ENCODE measurements around the gene CEP295NL.
"Not testable (repeated sequence)": the region's sequence is repeated elsewhere in the genome, so short reads cannot be mapped to it uniquely, and the experiment has no call there.

Gene CEP295NL

GRCh38 chr17:78929908-78930775 is 27.1 kb upstream of the CEP295NL start:
- DNase-seq = no peak

GRCh38 chr17:78925662-78926555 is 22.9 kb upstream of the CEP295NL start:
- DNase-seq = no peak

GRCh38 chr17:78925234-78925633 is 22.2 kb upstream of the CEP295NL start, which contains the start of gene TIMP2:
TIMP2 (minus strand) TSS chr17:78925387; CDS start chr17:78925088, 299 bp downstream.
- peak; percentile 62 for DNase-seq

GRCh38 chr17:78924481-78925151 is 21.6 kb upstream of the CEP295NL start:
- DNase-seq = no peak

GRCh38 chr17:78923660-78924453 is 20.9 kb upstream of the CEP295NL start:
- DNase-seq = peak; percentile 87

- DNase-seq = no peak
Measured at GRCh38 chr17:78922816-78923498, 20.0 kb upstream of the CEP295NL start.

GRCh38 chr17:78921437-78921971 is 18.5 kb upstream of the CEP295NL start:
- DNase-seq = no peak

- DNase-seq = no peak
Measured at GRCh38 chr17:78920528-78920927, 17.5 kb upstream of the CEP295NL start.

GRCh38 chr17:78919861-78920450 is 17.0 kb upstream of the CEP295NL start:
- no peak for DNase-seq

- no peak for DNase-seq
Measured at GRCh38 chr17:78918979-78919378, 16.0 kb upstream of the CEP295NL start.

GRCh38 chr17:78917451-78918275 is 14.7 kb upstream of the CEP295NL start:
- no peak for DNase-seq

GRCh38 chr17:78915872-78916632 is 13.1 kb upstream of the CEP295NL start:
- no peak for DNase-seq

- DNase-seq = no peak
Measured at GRCh38 chr17:78913115-78913514, 10.1 kb upstream of the CEP295NL start.

- DNase-seq = no peak
Measured at GRCh38 chr17:78912082-78912481, 9.1 kb upstream of the CEP295NL start.

GRCh38 chr17:78911543-78911942 is 8.5 kb upstream of the CEP295NL start:
- not testable (repeated sequence) for DNase-seq

- DNase-seq = no peak
Measured at GRCh38 chr17:78910497-78911284, 7.7 kb upstream of the CEP295NL start.

- no peak for DNase-seq
Measured at GRCh38 chr17:78908426-78908825, 5.4 kb upstream of the CEP295NL start.

GRCh38 chr17:78905541-78905940 is 2.5 kb upstream of the CEP295NL start:
- DNase-seq = no peak
